GM12878 (cell line): Measurements from ENCODE around the gene FAM78A.

Source experiments
- BCL11A ChIP-seq: IDR thresholded peaks from 2 replicates; pipeline ENCODE4 v1.6.1; 2011; ENCODE audit warnings: low read depth, low read length
- CBFB ChIP-seq: IDR thresholded peaks from 2 replicates; pipeline ENCODE4 v1.6.1; 2016; ENCODE audit warnings: antibody characterized with exemption, low read depth
- EP300 ChIP-seq, 2 experiments: fragments of 150-350 bp in 1 of 2; IDR thresholded peaks; 2 replicates each; pipeline ENCODE4 v1.6.1; 2011 to 2012; ENCODE audit warnings: low read depth in 2 of 2, low read length in 2 of 2, borderline replicate concordance in 1 of 2, improper control_type of control experiment in 1 of 2, inconsistent platforms in 1 of 2; ENCODE audit not compliant: control insufficient read depth in 1 of 2
- EZH2 ChIP-seq: IDR thresholded peaks from 2 replicates; pipeline ENCODE4 v1.6.1; 2012; ENCODE audit warnings: low read depth, mild to moderate bottlenecking, control low read depth, inconsistent platforms, low read length, borderline replicate concordance; ENCODE audit not compliant: control insufficient read depth
- HCFC1 ChIP-seq: fragments of 150-350 bp; IDR thresholded peaks from 2 replicates; pipeline ENCODE4 v1.6.1; 2014; ENCODE audit warnings: low read length
- NRF1 ChIP-seq: conservative IDR thresholded peaks from 2 replicates; pipeline ENCODE4 v1.6.1; 2011; ENCODE audit warnings: mild to moderate bottlenecking, low read depth, low read length, improper control_type of control experiment
- RELA ChIP-seq: fragments of 450-650 bp; IDR thresholded peaks from 2 replicates; pipeline ENCODE4 v1.8.0; 2014; ENCODE audit warnings: borderline replicate concordance; ENCODE audit not compliant: partially characterized antibody
- SRF ChIP-seq, 2 experiments: IDR thresholded peaks; 2 replicates each; pipeline ENCODE4 v1.6.1; 2011; ENCODE audit warnings: low read depth in 2 of 2, low read length in 2 of 2, mild to moderate bottlenecking in 1 of 2, moderate library complexity in 1 of 2
- TF ChIP-seq, protein P1 (sequence below): IDR thresholded peaks from 2 replicates; pipeline ENCODE4 v1.6.1; 2011; ENCODE audit warnings: low read depth, mild to moderate bottlenecking, low read length, moderate library complexity, borderline replicate concordance; ENCODE audit errors: extremely low read depth
- TF ChIP-seq, protein P2 (sequence below): IDR thresholded peaks from 2 replicates; pipeline ENCODE4 v1.6.1; 2011; ENCODE audit warnings: low read depth, low read length, improper control_type of control experiment, borderline replicate concordance
- TF ChIP-seq, protein P3 (sequence below), 3 experiments: IDR thresholded peaks in 2 of 3; conservative IDR thresholded peaks in 1 of 3; 2 replicates each; pipeline ENCODE4 v1.5.1; 2011; ENCODE audit warnings: low read depth in 3 of 3, low read length in 3 of 3, mild to moderate bottlenecking in 3 of 3, control low read depth in 2 of 3, moderate library complexity in 2 of 3, inconsistent platforms in 1 of 3, mixed read lengths in 1 of 3; ENCODE audit not compliant: control insufficient read depth in 2 of 3, insufficient read depth in 1 of 3; ENCODE audit errors: extremely low read depth in 1 of 3

DNA sequence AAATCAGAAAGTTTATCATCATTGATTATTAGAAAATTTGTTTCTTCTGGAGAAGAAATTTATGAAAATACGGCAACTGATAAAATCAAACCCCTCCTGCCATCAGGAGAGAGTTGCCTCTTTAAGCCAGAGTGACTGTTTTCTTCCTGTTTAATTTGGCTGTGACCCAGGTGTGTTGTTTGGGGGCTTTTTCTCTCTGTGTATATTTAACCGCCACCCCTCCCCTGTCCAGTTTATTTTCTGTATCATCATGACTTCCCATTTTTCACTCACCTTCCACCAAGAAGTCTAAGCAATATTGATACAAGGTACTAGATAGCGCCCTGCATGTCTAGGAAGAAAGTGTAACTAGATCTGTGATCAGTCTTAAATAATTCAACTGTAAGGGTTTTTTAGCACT, 50.1 kb downstream of the FAM78A start:
- TF ChIP-seq SRF (IDR thresholded peaks at IDR 0.05; ENCODE audit: low read depth in 2 of 2, low read length in 2 of 2) (no peak), RELA (no peak), NRF1 (no peak), HCFC1 (no peak), CBFB (no peak), EZH2 (no peak), BCL11A (no peak), EP300 (IDR thresholded peaks at IDR 0.05; ENCODE audit: borderline replicate concordance in 1 of 2, control insufficient read depth in 1 of 2, low read depth in 2 of 2, low read length in 2 of 2) (no peak)
- TF ChIP-seq, protein P1, sequence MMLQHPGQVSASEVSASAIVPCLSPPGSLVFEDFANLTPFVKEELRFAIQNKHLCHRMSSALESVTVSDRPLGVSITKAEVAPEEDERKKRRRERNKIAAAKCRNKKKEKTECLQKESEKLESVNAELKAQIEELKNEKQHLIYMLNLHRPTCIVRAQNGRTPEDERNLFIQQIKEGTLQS: no peak
- TF ChIP-seq, protein P2, sequence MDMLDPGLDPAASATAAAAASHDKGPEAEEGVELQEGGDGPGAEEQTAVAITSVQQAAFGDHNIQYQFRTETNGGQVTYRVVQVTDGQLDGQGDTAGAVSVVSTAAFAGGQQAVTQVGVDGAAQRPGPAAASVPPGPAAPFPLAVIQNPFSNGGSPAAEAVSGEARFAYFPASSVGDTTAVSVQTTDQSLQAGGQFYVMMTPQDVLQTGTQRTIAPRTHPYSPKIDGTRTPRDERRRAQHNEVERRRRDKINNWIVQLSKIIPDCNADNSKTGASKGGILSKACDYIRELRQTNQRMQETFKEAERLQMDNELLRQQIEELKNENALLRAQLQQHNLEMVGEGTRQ: no peak
- TF ChIP-seq, protein P3, sequence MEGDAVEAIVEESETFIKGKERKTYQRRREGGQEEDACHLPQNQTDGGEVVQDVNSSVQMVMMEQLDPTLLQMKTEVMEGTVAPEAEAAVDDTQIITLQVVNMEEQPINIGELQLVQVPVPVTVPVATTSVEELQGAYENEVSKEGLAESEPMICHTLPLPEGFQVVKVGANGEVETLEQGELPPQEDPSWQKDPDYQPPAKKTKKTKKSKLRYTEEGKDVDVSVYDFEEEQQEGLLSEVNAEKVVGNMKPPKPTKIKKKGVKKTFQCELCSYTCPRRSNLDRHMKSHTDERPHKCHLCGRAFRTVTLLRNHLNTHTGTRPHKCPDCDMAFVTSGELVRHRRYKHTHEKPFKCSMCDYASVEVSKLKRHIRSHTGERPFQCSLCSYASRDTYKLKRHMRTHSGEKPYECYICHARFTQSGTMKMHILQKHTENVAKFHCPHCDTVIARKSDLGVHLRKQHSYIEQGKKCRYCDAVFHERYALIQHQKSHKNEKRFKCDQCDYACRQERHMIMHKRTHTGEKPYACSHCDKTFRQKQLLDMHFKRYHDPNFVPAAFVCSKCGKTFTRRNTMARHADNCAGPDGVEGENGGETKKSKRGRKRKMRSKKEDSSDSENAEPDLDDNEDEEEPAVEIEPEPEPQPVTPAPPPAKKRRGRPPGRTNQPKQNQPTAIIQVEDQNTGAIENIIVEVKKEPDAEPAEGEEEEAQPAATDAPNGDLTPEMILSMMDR (IDR thresholded peaks at IDR 0.05 in 2 of 3, conservative IDR thresholded peaks at IDR 0.05 in 1 of 3; ENCODE audit: control insufficient read depth in 2 of 3, extremely low read depth in 1 of 3, insufficient read depth in 1 of 3, low read depth in 3 of 3, low read length in 3 of 3): no peak
